Common myeloid progenitor, CD34-positive (primary cell): Measurements from ENCODE around the gene RBM18.

Experiments
- CTCF ChIA-PET: fragments of 350-600 bp; sonication (Branson Sonifier 250); formaldehyde crosslinking; loops from one replicate; lab custom pipeline; 2021; ENCODE audit warnings: antibody characterized with exemption; lab: Charles Lee
- POLR2A ChIA-PET: fragments of 350-600 bp; sonication (Branson Sonifier 250); formaldehyde crosslinking; loops from one replicate; lab custom pipeline; 2021; ENCODE audit warnings: antibody characterized with exemption; lab: Charles Lee
- DNase-seq, 3 donors: peaks; one replicate each; pipeline versions ENCODE4 v3.0.0 to v3.0.0-alpha.2; 2013
- H3K27ac ChIP-seq, 2 experiments: 1 replicate in 1 of 2; 2 replicates in 1 of 2; pipeline ENCODE4 v1.7.0; 2013; ENCODE audit warnings: inconsistent platforms in 2 of 2, low read length in 2 of 2, mild to moderate bottlenecking in 2 of 2, low read depth in 1 of 2, moderate library complexity in 1 of 2; ENCODE audit not compliant: severe bottlenecking in 2 of 2, insufficient read depth in 1 of 2, poor library complexity in 1 of 2
- H3K27me3 ChIP-seq, 5 experiments: replicated peaks in 2 of 5; 1 replicate in 3 of 5; 2 replicates in 2 of 5; pipeline versions ENCODE4 v1.6.1 to v1.7.0; 2013; ENCODE audit warnings: low read length in 4 of 5, mild to moderate bottlenecking in 2 of 5, moderate library complexity in 2 of 5, inconsistent platforms in 1 of 5; ENCODE audit not compliant: insufficient read depth in 5 of 5, control insufficient read depth in 4 of 5
- H3K36me3 ChIP-seq, 4 experiments: 1 replicate in 2 of 4; 2 replicates in 2 of 4; pipeline versions ENCODE4 v1.6.1 to v1.7.0; 2013; ENCODE audit warnings: low read length in 3 of 4, control low read depth in 1 of 4, mild to moderate bottlenecking in 1 of 4; ENCODE audit not compliant: control insufficient read depth in 4 of 4, insufficient read depth in 4 of 4
- H3K4me1 ChIP-seq, 4 experiments: 1 replicate in 3 of 4; 2 replicates in 1 of 4; pipeline versions ENCODE4 v1.6.1 to v1.7.1; 2013; ENCODE audit warnings: low read length in 3 of 4, mild to moderate bottlenecking in 3 of 4, control low read depth in 1 of 4, inconsistent platforms in 1 of 4, moderate library complexity in 1 of 4; ENCODE audit not compliant: control insufficient read depth in 4 of 4, insufficient read depth in 4 of 4; ENCODE audit errors: control extremely low read depth in 1 of 4
- H3K4me3 ChIP-seq, 7 experiments: 1 replicate in 4 of 7; 2 replicates in 3 of 7; pipeline versions ENCODE4 v1.5.1 to v1.7.0; 2013; ENCODE audit warnings: mild to moderate bottlenecking in 7 of 7, low read length in 6 of 7, moderate library complexity in 6 of 7, inconsistent platforms in 2 of 7, low read depth in 2 of 7, control low read depth in 1 of 7; ENCODE audit not compliant: insufficient read depth in 4 of 7, control insufficient read depth in 1 of 7; ENCODE audit errors: extremely low read depth in 1 of 7
- H3K9me3 ChIP-seq, 5 experiments: 1 replicate in 4 of 5; 2 replicates in 1 of 5; pipeline versions ENCODE4 v1.6.1 to v1.7.1; 2013; ENCODE audit warnings: low read length in 4 of 5, mild to moderate bottlenecking in 2 of 5, inconsistent platforms in 1 of 5, low read depth in 1 of 5, moderate library complexity in 1 of 5; ENCODE audit not compliant: control insufficient read depth in 4 of 5, insufficient read depth in 2 of 5; ENCODE audit errors: control extremely low read depth in 1 of 5
- WGBS: methylation state at CpG from one replicate; pipeline ENCODE4 v1.1.5; 2013; ENCODE audit not compliant: insufficient coverage; 5-methylcytosine and 5-hydroxymethylcytosine counted together

RBM18 gene

GRCh38 chr9:122206118-122207046, 58.3 kb downstream of the RBM18 start:
- ChIA-PET CTCF (interaction anchor here (1.1 to 1.6 kb wide), 3 partner anchors 10 to 81 kb away, joined by 3 to 4 read pairs (median 4); no protein-coding TSS in a partner anchor), POLR2A (interaction anchor here (0.8 kb wide), 1 partner anchor 58 kb away, joined by 3 read pairs; the partner anchor contains the start of genes MRRF and RBM18)
- over 99% methylated on average over 8 of the region's 9 CpGs for WGBS
- Histone ChIP-seq H3K27me3 (peaks cover 0 to 2% (median 0%) of the 10 kb centered on the region in 5 experiments), H3K4me3 (no peak overlapping the region), H3K9me3 (no peaks in the 10 kb centered on the region), H3K27ac (no peak overlapping the region), H3K4me1 (peaks cover 0 to 1% (median under 1%) of the 10 kb centered on the region in 4 experiments), H3K36me3 (peaks cover 0 to 2% (median 0%) of the 10 kb centered on the region in 4 experiments)
- DNase-seq, result no peak

- no peak overlapping the region for H3K4me3 ChIP-seq
- no peak for DNase-seq
- ChIA-PET CTCF (no interaction called here), POLR2A (no interaction called here)
- peaks cover 0 to 2% (median 0%) of the 10 kb centered on the region in 4 experiments for H3K36me3 ChIP-seq
- no peaks in the 10 kb centered on the region for H3K9me3 ChIP-seq
- H3K4me1 ChIP-seq, result peaks cover 0 to 6% (median 1%) of the 10 kb centered on the region in 4 experiments
- H3K27ac ChIP-seq, result no peak overlapping the region
- over 99% methylated on average over 8 of the region's 8 CpGs for WGBS
- H3K27me3 ChIP-seq, result peaks cover 0 to 2% (median 0%) of the 10 kb centered on the region in 5 experiments
Measured at GRCh38 chr9:122205176-122205575, 59.5 kb downstream of the RBM18 start.

- Histone ChIP-seq H3K4me3 (no peak overlapping the region), H3K36me3 (peaks cover 0 to 2% (median 0%) of the 10 kb centered on the region in 4 experiments), H3K4me1 (peaks cover 0 to 6% (median 1%) of the 10 kb centered on the region in 4 experiments), H3K27ac (no peak overlapping the region), H3K9me3 (no peaks in the 10 kb centered on the region), H3K27me3 (peaks cover 0 to 2% (median 0%) of the 10 kb centered on the region in 5 experiments)
- 91% methylated on average over 10 of the region's 12 CpGs for WGBS
- POLR2A ChIA-PET, result no interaction called here
- DNase-seq, result no peak
- CTCF ChIA-PET, result interaction anchor here (0.8 kb wide), 2 partner anchors 13 to 19 kb away, joined by 3 read pairs; no protein-coding TSS in a partner anchor
Measured at GRCh38 chr9:122204491-122204890, 60.1 kb downstream of the RBM18 start.

GRCh38 chr9:122204055-122204454, 60.6 kb downstream of the RBM18 start:
- peaks cover 0 to 2% (median 0%) of the 10 kb centered on the region in 5 experiments for H3K27me3 ChIP-seq
- peaks cover 0 to 2% (median 0%) of the 10 kb centered on the region in 4 experiments for H3K36me3 ChIP-seq
- no peak for DNase-seq
- H3K4me3 ChIP-seq, result no peak overlapping the region
- no peaks in the 10 kb centered on the region for H3K9me3 ChIP-seq
- ChIA-PET CTCF (interaction anchor here (0.8 kb wide), 2 partner anchors 14 to 19 kb away, joined by 3 read pairs; no protein-coding TSS in a partner anchor), POLR2A (no interaction called here)
- 94% methylated on average over 4 of the region's 5 CpGs for WGBS
- peaks cover 0 to 6% (median 1%) of the 10 kb centered on the region in 4 experiments for H3K4me1 ChIP-seq
- H3K27ac ChIP-seq, result no peak overlapping the region

- Histone ChIP-seq H3K27ac (no peak overlapping the region), H3K9me3 (no peaks in the 10 kb centered on the region), H3K36me3 (peaks cover 0 to 2% (median 0%) of the 10 kb centered on the region in 4 experiments), H3K4me3 (no peak overlapping the region), H3K4me1 (peaks cover 0 to 6% (median 1%) of the 10 kb centered on the region in 4 experiments), H3K27me3 (peaks cover 0 to 2% (median 0%) of the 10 kb centered on the region in 5 experiments)
- POLR2A ChIA-PET, result no interaction called here
- 100% methylated on average over 3 of the region's 3 CpGs for WGBS
- no peak for DNase-seq
- CTCF ChIA-PET, result no interaction called here
Measured at GRCh38 chr9:122202111-122202510, 62.5 kb downstream of the RBM18 start.

GRCh38 chr9:122201641-122202040, 63.0 kb downstream of the RBM18 start:
- H3K27me3 ChIP-seq, result peaks cover 0 to 2% (median 0%) of the 10 kb centered on the region in 5 experiments
- CTCF ChIA-PET, result interaction anchor here (1.6 kb wide), 1 partner anchor 9 kb away, joined by 4 read pairs; no protein-coding TSS in a partner anchor
- H3K4me3 ChIP-seq, result no peak overlapping the region
- POLR2A ChIA-PET, result no interaction called here
- H3K27ac ChIP-seq, result no peak overlapping the region
- no peak for DNase-seq
- H3K9me3 ChIP-seq, result no peaks in the 10 kb centered on the region
- 100% methylated on average over 1 of the region's 1 CpG for WGBS
- H3K4me1 ChIP-seq, result peaks cover 0 to 6% (median 1%) of the 10 kb centered on the region in 4 experiments
- peaks cover 0 to 2% (median 0%) of the 10 kb centered on the region in 4 experiments for H3K36me3 ChIP-seq
